ENCODE measurements around the gene SRPK2.

Gene SRPK2

DNA sequence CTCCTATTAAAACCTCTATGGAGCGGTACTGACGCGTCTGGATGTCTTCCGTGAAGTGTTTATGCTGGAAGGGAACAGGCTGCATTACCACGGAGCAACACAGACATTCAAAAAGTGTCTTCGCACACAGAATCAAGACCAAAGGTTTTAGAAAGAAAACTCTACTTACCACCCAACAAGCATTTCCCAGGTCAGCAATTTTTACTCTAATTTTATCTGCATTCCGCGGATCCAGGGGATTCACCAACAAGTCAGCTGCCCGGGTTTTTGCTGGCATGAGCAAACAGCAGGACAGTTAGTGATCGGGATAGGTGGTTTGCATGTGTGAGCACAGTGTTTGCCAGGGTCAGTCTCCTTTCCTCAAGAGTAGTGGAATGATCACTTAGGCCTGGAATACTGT lies 255.9 kb downstream of the SRPK2 start:
- DNase-seq (ENCODE audit: low read depth), result no peak
- no peak overlapping the region for H3K4me3 ChIP-seq (ENCODE audit: low read length)
- TF ChIP-seq, protein P1, sequence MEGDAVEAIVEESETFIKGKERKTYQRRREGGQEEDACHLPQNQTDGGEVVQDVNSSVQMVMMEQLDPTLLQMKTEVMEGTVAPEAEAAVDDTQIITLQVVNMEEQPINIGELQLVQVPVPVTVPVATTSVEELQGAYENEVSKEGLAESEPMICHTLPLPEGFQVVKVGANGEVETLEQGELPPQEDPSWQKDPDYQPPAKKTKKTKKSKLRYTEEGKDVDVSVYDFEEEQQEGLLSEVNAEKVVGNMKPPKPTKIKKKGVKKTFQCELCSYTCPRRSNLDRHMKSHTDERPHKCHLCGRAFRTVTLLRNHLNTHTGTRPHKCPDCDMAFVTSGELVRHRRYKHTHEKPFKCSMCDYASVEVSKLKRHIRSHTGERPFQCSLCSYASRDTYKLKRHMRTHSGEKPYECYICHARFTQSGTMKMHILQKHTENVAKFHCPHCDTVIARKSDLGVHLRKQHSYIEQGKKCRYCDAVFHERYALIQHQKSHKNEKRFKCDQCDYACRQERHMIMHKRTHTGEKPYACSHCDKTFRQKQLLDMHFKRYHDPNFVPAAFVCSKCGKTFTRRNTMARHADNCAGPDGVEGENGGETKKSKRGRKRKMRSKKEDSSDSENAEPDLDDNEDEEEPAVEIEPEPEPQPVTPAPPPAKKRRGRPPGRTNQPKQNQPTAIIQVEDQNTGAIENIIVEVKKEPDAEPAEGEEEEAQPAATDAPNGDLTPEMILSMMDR (conservative IDR thresholded peaks at IDR 0.05; ENCODE audit: low read length), result no peak

DNA sequence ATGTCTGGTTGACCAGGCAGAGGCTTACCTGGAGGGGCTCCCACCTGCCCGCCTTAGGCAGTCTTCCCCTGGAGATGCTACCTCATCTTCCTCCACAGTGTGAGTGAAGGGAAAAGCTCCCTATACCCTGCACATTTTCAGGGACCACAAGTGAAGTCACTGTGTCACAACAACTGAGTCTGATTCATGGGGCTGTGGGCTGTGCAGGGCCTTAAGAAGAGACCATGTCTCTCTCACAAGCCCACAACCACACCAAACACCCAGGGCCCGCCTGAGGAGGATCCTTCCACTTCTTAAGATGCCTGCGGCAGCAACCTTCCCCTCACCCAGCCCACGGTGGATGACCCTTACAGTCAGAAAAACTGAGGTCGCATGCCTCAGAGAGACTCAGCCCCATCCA lies 256.4 kb downstream of the SRPK2 start:
- TF ChIP-seq, protein P1 (conservative IDR thresholded peaks at IDR 0.05; ENCODE audit: low read length), result no peak
- H3K4me3 ChIP-seq (ENCODE audit: low read length), result no peak overlapping the region
- DNase-seq (ENCODE audit: low read depth), result no peak

DNA sequence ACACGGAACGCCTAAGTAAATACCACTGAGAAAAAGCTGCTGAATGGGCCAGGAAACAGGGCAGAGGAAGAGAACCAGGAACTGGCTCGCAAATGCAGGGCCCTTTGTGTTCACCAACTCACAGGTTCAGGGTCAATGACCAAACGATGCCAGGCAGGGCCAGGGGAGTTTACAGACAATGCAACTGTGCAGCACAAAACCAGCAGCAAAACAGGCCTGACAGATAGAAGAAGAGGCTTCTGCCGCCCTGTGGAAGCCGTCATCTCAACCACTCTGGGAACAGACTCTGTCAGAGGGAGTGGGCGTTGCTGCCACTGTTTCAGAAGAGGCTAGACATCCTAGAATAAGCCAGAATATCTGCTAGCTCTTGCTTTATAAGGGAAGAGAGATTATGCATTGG lies 256.8 kb downstream of the SRPK2 start:
- TF ChIP-seq, protein P1 (conservative IDR thresholded peaks at IDR 0.05; ENCODE audit: low read length), result no peak
- no peak for DNase-seq (ENCODE audit: low read depth)
- H3K4me3 ChIP-seq (ENCODE audit: low read length), result no peak overlapping the region

DNA sequence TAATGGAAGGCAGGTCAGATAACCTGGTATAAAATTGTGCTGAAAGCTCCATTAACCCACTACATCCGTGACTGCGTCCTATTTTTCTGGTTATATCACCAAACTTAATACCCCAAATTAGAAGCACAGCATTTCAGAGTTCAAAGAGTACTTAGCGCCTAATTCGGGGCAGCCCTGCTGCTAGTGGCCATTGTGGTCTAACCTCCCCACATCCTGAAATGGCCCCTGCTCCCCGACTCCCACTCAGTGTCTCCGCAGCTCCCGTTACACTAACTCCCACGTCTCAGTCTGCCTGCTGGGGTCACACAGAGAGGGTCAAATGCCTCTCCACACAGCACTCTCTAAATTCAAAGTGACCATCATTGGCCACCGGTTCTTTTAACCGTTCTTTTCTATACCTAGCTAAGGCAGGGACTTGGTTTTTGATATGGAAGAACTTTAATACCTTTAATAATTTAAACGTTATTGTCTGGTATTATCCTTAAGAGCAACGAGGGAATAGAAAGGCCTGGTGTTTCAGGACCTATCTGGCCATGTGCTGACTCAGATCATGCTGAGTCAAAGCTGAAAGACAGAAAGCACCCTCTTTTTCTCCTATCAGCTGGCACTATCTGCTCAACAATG lies 257.6 kb downstream of the SRPK2 start:
- TF ChIP-seq, protein P1 (conservative IDR thresholded peaks at IDR 0.05; ENCODE audit: low read length), result no peak

DNA sequence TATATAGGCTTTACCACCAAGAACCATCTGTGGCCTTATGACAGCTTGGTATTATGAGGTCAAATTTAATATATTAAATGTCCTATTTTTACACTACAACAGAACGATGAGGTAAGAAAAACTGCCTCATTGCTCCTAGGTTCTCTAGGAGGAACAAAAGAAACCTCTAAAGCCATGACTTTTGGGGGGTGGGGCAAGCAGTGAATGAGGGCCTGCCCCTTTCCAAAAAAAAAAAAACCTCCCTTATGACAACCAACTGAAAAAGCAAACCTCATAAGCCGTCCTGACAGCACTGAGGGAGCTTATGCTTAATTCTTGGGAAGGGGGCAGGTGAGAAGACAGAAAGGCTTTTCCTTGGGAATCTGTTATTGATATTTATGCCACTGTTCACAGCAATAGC lies 258.1 kb downstream of the SRPK2 start:
- no peak for DNase-seq (ENCODE audit: low read depth)
- TF ChIP-seq, protein P1 (conservative IDR thresholded peaks at IDR 0.05; ENCODE audit: low read length), result no peak
- H3K4me3 ChIP-seq (ENCODE audit: low read length), result no peak overlapping the region

More for the DNA sequence above, 257.6 kb downstream of the SRPK2 start:
- no peak overlapping the region for H3K4me3 ChIP-seq (ENCODE audit: low read length)
- no peak for DNase-seq (ENCODE audit: low read depth)

DNA sequence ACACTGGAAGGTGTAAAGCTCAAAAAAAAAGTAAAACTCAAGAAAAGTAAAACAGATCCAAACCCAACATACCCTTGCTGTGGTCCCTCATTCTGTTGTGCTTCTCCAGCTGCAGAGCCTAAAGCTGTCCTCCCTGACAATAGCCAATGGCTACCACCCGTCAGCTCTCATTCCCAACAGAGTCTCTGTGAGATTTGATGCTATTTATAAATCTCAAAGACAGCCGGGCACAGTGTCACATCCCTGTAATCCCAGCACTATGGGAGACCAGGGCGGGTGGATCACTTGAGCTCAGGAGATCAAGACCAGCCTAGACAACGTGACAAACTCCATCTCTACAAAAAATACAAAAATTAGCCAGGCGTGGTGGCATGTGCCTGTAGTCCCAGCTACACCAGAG lies 258.7 kb downstream of the SRPK2 start:
- H3K4me3 ChIP-seq (ENCODE audit: low read length), result no peak overlapping the region
- no peak for DNase-seq (ENCODE audit: low read depth)
- TF ChIP-seq, protein P1 (conservative IDR thresholded peaks at IDR 0.05; ENCODE audit: low read length), result no peak

DNA sequence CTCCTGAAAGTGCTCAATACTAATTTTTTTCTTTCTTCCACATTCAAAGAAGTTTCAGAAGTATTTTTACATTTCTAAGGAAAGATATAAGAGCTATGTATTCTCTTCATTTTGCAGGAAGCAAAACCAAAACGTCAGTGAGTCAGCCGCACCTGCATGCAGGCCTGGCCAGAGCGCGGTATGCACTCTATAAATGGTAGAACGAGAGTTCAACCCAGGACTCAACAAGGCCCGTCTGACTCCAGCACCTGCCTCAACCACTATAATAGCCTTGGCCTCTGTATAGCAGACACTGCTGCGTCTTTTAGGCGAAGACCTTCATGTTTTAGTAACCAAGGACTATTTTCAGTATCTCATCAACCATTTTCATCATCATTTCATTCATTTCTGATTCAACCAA lies 261.5 kb downstream of the SRPK2 start:
- TF ChIP-seq, protein P1 (conservative IDR thresholded peaks at IDR 0.05; ENCODE audit: low read length), result no peak
- no peak for DNase-seq (ENCODE audit: low read depth)
- no peak overlapping the region for H3K4me3 ChIP-seq (ENCODE audit: low read length)
